ENCODE measurements around the gene PRKAR2A. TPM values are rescaled to one million over a fixed set of nuclear protein-coding genes. Genes with fewer than 3 reads are reported as not detected.

The PRKAR2A gene
- total RNA-seq, 3 donors from 2014 or later (not counting 1 experiment from before 2014, with no cell fraction given): 40.5 to 43.5 (median 42.7) TPM

- intact Hi-C loops (cut with micrococcal nuclease): no loop called here
- Histone ChIP-seq H3K27me3 (ENCODE audit: control insufficient read depth, insufficient read depth, low read length) (no peaks in the 10 kb centered on the region), H3K9me3 (ENCODE audit: control insufficient read depth, insufficient read depth, low read length) (no peaks in the 10 kb centered on the region), H3K36me3 (ENCODE audit: control insufficient read depth, insufficient read depth, low read length) (peaks cover 22% of the 10 kb centered on the region), H3K4me1 (ENCODE audit: control insufficient read depth, insufficient read depth, low read length) (peaks cover 6% of the 10 kb centered on the region), H3K27ac (ENCODE audit: low read length) (no peak overlapping the region), H3K4me3 (ENCODE audit: low read length) (no peak overlapping the region)
- Mint-ChIP-seq H3K36me3 (peaks cover 6% of the 10 kb centered on the region), H3K9me3 (no peaks in the 10 kb centered on the region), H3K27ac (peak overlapping the region in 1 of 2 donors; percentile 40), H3K4me1 (peaks cover 27 to 30% of the 10 kb centered on the region in 2 donors), H3K27me3 (ENCODE audit: low read depth in 2 of 2) (no peaks in the 10 kb centered on the region), H3K4me3 (no peak overlapping the region)
- TF ChIP-seq CTCF (IDR thresholded peaks at IDR 0.05): no peak
- WGBS (ENCODE audit: insufficient coverage): 95% methylated on average over 7 of the region's 8 CpGs
- ATAC-seq (no peak), DNase-seq (no peak)
These were observed 43.9 kb upstream of the PRKAR2A start for GRCh38 chr3:48891606-48892005.

GRCh38 chr3:48885753-48886152, 38.1 kb upstream of the PRKAR2A start:
- Mint-ChIP-seq H3K27me3 (ENCODE audit: low read depth in 2 of 2) (no peaks in the 10 kb centered on the region), H3K4me1 (peaks cover 37 to 39% of the 10 kb centered on the region in 2 donors), H3K4me3 (no peak overlapping the region), H3K9me3 (no peaks in the 10 kb centered on the region), H3K36me3 (peaks cover 10% of the 10 kb centered on the region), H3K27ac (peak overlapping the region in 1 of 2 donors; percentile 75)
- Histone ChIP-seq H3K4me3 (ENCODE audit: low read length) (no peak overlapping the region), H3K36me3 (ENCODE audit: control insufficient read depth, insufficient read depth, low read length) (peaks cover 32% of the 10 kb centered on the region), H3K4me1 (ENCODE audit: control insufficient read depth, insufficient read depth, low read length) (no peaks in the 10 kb centered on the region), H3K27me3 (ENCODE audit: control insufficient read depth, insufficient read depth, low read length) (no peaks in the 10 kb centered on the region), H3K9me3 (ENCODE audit: control insufficient read depth, insufficient read depth, low read length) (no peaks in the 10 kb centered on the region), H3K27ac (ENCODE audit: low read length) (no peak overlapping the region)
- no peak for TF ChIP-seq CTCF (IDR thresholded peaks at IDR 0.05)
- intact Hi-C loops (cut with micrococcal nuclease): no loop called here
- DNase-seq: no peak
- no peak for ATAC-seq

- Mint-ChIP-seq H3K36me3 (peaks cover 10% of the 10 kb centered on the region), H3K27me3 (ENCODE audit: low read depth in 2 of 2) (no peaks in the 10 kb centered on the region), H3K27ac (peak overlapping the region; percentile 45 to 55), H3K4me3 (no peak overlapping the region), H3K4me1 (peaks cover 26 to 29% of the 10 kb centered on the region in 2 donors), H3K9me3 (no peaks in the 10 kb centered on the region)
- H3K4me1 ChIP-seq (ENCODE audit: control insufficient read depth, insufficient read depth, low read length): peaks cover 4% of the 10 kb centered on the region
- no peaks in the 10 kb centered on the region for H3K27me3 ChIP-seq (ENCODE audit: control insufficient read depth, insufficient read depth, low read length)
- H3K9me3 ChIP-seq (ENCODE audit: control insufficient read depth, insufficient read depth, low read length): no peaks in the 10 kb centered on the region
- no peak for DNase-seq
- no peak overlapping the region for H3K27ac ChIP-seq (ENCODE audit: low read length)
- no peak for ATAC-seq
- H3K4me3 ChIP-seq (ENCODE audit: low read length): no peak overlapping the region
- intact Hi-C loops (cut with micrococcal nuclease): no loop called here
- peaks cover 28% of the 10 kb centered on the region for H3K36me3 ChIP-seq (ENCODE audit: control insufficient read depth, insufficient read depth, low read length)
- 100% methylated on average over 5 of the region's 5 CpGs for WGBS (ENCODE audit: insufficient coverage)
- TF ChIP-seq CTCF (IDR thresholded peaks at IDR 0.05): no peak
These were observed 34.0 kb upstream of the PRKAR2A start for GRCh38 chr3:48881652-48882114.

- intact Hi-C loops (cut with micrococcal nuclease): no loop called here
- no peak for ATAC-seq
- WGBS (ENCODE audit: insufficient coverage): 98% methylated on average over 3 of the region's 3 CpGs
- Histone ChIP-seq H3K9me3 (ENCODE audit: control insufficient read depth, insufficient read depth, low read length) (no peaks in the 10 kb centered on the region), H3K36me3 (ENCODE audit: control insufficient read depth, insufficient read depth, low read length) (peaks cover 28% of the 10 kb centered on the region), H3K4me1 (ENCODE audit: control insufficient read depth, insufficient read depth, low read length) (peaks cover 4% of the 10 kb centered on the region), H3K27me3 (ENCODE audit: control insufficient read depth, insufficient read depth, low read length) (no peaks in the 10 kb centered on the region), H3K27ac (ENCODE audit: low read length) (no peak overlapping the region), H3K4me3 (ENCODE audit: low read length) (no peak overlapping the region)
- no peak for DNase-seq
- Mint-ChIP-seq H3K4me3 (no peak overlapping the region), H3K27ac (peak overlapping the region; percentile 36 to 55), H3K4me1 (peaks cover 26 to 29% of the 10 kb centered on the region in 2 donors), H3K27me3 (ENCODE audit: low read depth in 2 of 2) (no peaks in the 10 kb centered on the region), H3K9me3 (no peaks in the 10 kb centered on the region), H3K36me3 (peaks cover 10% of the 10 kb centered on the region)
- no peak for TF ChIP-seq CTCF (IDR thresholded peaks at IDR 0.05)
These were observed 33.3 kb upstream of the PRKAR2A start for GRCh38 chr3:48881006-48881405.

All from natural killer cell (primary cell).